Large intestine (tissue), 3 donors: Measurements from ENCODE around the gene PCTP. TPM values are rescaled to one million over a fixed set of nuclear protein-coding genes. Genes with fewer than 3 reads are reported as not detected.

Source experiments
- DNase-seq, 2 donors: peaks; one replicate each; pipeline versions ENCODE4 v3.0.0 to v3.0.0-alpha.2; 2013
- H3K27ac ChIP-seq: one replicate; pipeline ENCODE4 v1.5.1; 2013; ENCODE audit warnings: low read length
- H3K27me3 ChIP-seq: 2 replicates; pipeline ENCODE4 v1.6.1; 2013; ENCODE audit warnings: low read length; ENCODE audit not compliant: control insufficient read depth, insufficient read depth
- H3K36me3 ChIP-seq: 2 replicates; pipeline ENCODE4 v1.6.1; 2013; ENCODE audit warnings: low read length; ENCODE audit not compliant: control insufficient read depth, insufficient read depth
- H3K4me1 ChIP-seq: one replicate; pipeline ENCODE4 v1.6.1; 2013; ENCODE audit warnings: low read length; ENCODE audit not compliant: control insufficient read depth, insufficient read depth
- H3K4me3 ChIP-seq: one replicate; pipeline ENCODE4 v1.5.1; 2013; ENCODE audit warnings: low read length
- H3K9me3 ChIP-seq: one replicate; pipeline ENCODE4 v1.6.1; 2013; ENCODE audit warnings: mild to moderate bottlenecking, low read depth, low read length, moderate library complexity; ENCODE audit not compliant: control insufficient read depth
- WGBS: methylation state at CpG from one replicate; pipeline ENCODE4 v1.1.5; 2013; ENCODE audit warnings: low lambda C conversion rate; ENCODE audit not compliant: insufficient coverage; 5-methylcytosine and 5-hydroxymethylcytosine counted together
- polyA plus RNA-seq: library from polyadenylated mRNA; unstranded; fragments of 120-200 nt; gene quantifications from one replicate; pipeline ENCODE4 v1.2.1, GENCODE V29; 2013

The PCTP gene
- polyA plus RNA-seq, 1 donor = 20.6 TPM

DNA sequence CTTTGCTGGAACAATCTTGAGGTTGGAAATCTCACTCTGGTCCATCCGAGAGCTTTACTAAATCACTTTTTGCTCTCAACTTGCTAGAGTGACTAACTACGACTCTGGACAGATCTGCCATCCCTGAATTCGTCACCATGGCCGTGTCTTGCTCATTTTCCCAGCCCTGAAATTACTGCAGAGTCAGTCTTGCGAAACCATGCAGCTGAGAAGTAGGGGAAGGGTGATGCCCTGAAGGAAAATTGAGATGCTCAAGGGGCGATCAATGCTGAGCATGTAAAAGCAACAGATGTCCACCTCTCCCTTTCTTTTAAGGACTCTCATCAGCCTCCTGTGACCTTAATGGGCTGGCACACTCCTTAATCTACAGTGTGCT lies 18.8 kb downstream of the PCTP start:
- Histone ChIP-seq H3K36me3 (peaks cover 40% of the 10 kb centered on the region), H3K27me3 (no peaks in the 10 kb centered on the region), H3K4me1 (no peaks in the 10 kb centered on the region), H3K9me3 (no peaks in the 10 kb centered on the region), H3K4me3 (no peak overlapping the region), H3K27ac (no peak overlapping the region)
- 88% methylated on average over 1 of the region's 6 CpGs for WGBS
- DNase-seq = no peak

- Histone ChIP-seq H3K4me1 (no peaks in the 10 kb centered on the region), H3K27ac (no peak overlapping the region), H3K27me3 (no peaks in the 10 kb centered on the region), H3K4me3 (no peak overlapping the region), H3K36me3 (peaks cover 47% of the 10 kb centered on the region), H3K9me3 (no peaks in the 10 kb centered on the region)
- DNase-seq = peak in 1 of 2 donors; percentile 29
- 100% methylated on average over 1 of the region's 4 CpGs for WGBS
Observed at GRCh38 chr17:55770196-55770870, 19.5 kb downstream of the PCTP start.

DNA sequence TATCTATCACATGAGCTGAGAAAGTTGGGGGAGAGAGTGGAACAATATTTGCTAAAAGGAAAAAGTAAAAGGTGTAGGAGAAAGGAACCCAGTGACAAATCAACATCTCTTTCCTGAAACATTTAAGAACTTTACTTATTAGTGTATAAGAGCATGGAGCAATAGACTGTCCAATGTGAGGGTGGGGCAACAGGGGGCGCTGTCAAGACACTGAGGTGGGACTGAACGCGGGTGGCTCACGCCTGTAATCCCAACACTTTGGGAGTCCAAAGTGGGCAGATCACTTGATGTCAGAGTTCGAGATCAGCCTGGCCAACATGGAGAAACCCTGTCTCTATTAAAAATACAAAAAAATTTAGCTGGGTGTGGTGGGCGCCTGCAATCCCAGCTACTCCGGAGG lies 21.2 kb downstream of the PCTP start:
- DNase-seq = no peak
- Histone ChIP-seq H3K27ac (no peak overlapping the region), H3K4me1 (no peaks in the 10 kb centered on the region), H3K4me3 (no peak overlapping the region), H3K9me3 (no peaks in the 10 kb centered on the region), H3K36me3 (peaks cover 60% of the 10 kb centered on the region), H3K27me3 (no peaks in the 10 kb centered on the region)
- WGBS = no CpG with 5 or more reads among the region's 7 CpGs

GRCh38 chr17:55773671-55774070 lies 22.8 kb downstream of the PCTP start:
- Histone ChIP-seq H3K36me3 (peaks cover 58% of the 10 kb centered on the region), H3K4me3 (no peak overlapping the region), H3K9me3 (no peaks in the 10 kb centered on the region), H3K27ac (no peak overlapping the region), H3K27me3 (no peaks in the 10 kb centered on the region), H3K4me1 (no peaks in the 10 kb centered on the region)
- DNase-seq = no peak
- WGBS = no CpG with 5 or more reads among the region's 13 CpGs

DNA sequence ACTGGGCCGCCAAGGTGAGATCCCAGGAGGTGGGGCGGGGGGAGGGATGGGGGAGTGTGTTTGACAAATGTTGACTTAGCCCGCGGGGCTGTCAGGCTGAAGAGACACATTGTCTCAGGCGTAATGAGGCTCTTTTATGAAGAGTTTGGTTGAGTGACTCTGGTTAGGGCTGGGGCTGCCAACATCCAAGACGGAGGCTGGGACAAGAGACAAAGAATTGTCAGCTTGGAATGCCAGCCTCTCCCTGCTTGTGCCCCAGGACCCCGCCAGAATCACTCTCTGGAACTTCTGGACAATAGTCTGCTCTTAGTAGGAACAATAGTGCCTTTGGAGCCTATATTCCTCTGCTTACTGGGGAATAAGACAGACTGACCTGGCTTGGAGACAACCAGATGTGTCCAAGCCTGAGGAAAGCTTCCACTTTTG lies 24.0 kb downstream of the PCTP start:
- Histone ChIP-seq H3K4me3 (no peak overlapping the region), H3K27ac (no peak overlapping the region), H3K36me3 (peaks cover 51% of the 10 kb centered on the region)

GRCh38 chr17:55776271-55776670 lies 25.4 kb downstream of the PCTP start:
- no peaks in the 10 kb centered on the region for H3K9me3 ChIP-seq
- DNase-seq = no peak
- H3K4me3 ChIP-seq = no peak overlapping the region
- WGBS = no CpG with 5 or more reads among the region's 8 CpGs
- H3K4me1 ChIP-seq = no peaks in the 10 kb centered on the region
- peaks cover 48% of the 10 kb centered on the region for H3K36me3 ChIP-seq
- no peak overlapping the region for H3K27ac ChIP-seq
- no peaks in the 10 kb centered on the region for H3K27me3 ChIP-seq

More for the DNA sequence above, 24.0 kb downstream of the PCTP start:
- Histone ChIP-seq H3K9me3 (no peaks in the 10 kb centered on the region), H3K27me3 (no peaks in the 10 kb centered on the region), H3K4me1 (no peaks in the 10 kb centered on the region)
- DNase-seq = no peak
- no CpG with 5 or more reads among the region's 7 CpGs for WGBS

GRCh38 chr17:55777471-55777971 lies 26.7 kb downstream of the PCTP start:
- DNase-seq = no peak
- H3K27ac ChIP-seq = no peak overlapping the region
- no peaks in the 10 kb centered on the region for H3K4me1 ChIP-seq
- no peak overlapping the region for H3K4me3 ChIP-seq
- WGBS = no CpG with 5 or more reads among the region's 2 CpGs
- no peaks in the 10 kb centered on the region for H3K9me3 ChIP-seq
- no peaks in the 10 kb centered on the region for H3K27me3 ChIP-seq
- H3K36me3 ChIP-seq = peaks cover 38% of the 10 kb centered on the region

DNA sequence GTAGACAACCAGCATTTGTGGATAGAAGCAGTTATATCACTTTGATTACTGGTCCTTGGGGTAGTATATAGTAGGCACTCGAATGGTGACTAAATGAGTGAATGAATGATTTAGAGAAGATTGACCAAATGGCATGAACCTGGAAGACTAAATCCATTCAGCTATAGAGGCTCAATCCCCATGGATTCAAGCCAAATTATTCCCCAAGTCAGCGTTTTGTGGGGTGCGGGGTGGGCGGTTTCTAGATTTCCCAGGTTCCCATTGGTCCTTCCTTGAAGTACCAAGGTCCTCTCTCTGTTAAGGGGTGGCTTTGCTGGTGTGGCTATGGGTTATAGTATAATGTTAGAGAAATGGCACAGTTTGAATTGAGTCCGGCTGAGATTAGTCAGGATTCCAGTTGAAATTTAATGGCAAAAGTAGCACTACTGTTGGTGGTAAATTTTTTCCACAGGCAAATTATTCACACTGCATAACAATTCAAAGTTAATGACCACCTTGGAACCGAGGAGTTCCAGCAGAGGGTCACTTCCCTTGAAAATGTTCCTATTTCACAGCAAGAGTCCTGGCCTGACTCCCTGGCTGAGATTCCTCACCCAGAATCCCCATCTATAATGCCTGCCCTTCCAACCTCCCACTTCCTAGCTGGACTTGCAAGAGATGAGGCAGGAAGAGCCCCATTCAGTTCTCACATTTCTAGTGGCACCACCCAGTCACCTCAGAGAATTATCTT lies 27.7 kb downstream of the PCTP start:
- Histone ChIP-seq H3K36me3 (peaks cover 29% of the 10 kb centered on the region), H3K9me3 (no peaks in the 10 kb centered on the region), H3K27me3 (no peaks in the 10 kb centered on the region), H3K27ac (no peak overlapping the region), H3K4me1 (no peaks in the 10 kb centered on the region), H3K4me3 (no peak overlapping the region)
- WGBS = no CpG with 5 or more reads among the region's 6 CpGs
- no peak for DNase-seq

- H3K27me3 ChIP-seq = no peaks in the 10 kb centered on the region
- no peaks in the 10 kb centered on the region for H3K9me3 ChIP-seq
- peak in 1 of 2 donors; percentile 16 for DNase-seq
- H3K4me3 ChIP-seq = no peak overlapping the region
- no peak overlapping the region for H3K27ac ChIP-seq
- H3K4me1 ChIP-seq = no peaks in the 10 kb centered on the region
- WGBS = no CpG with 5 or more reads among the region's 16 CpGs
- no peaks in the 10 kb centered on the region for H3K36me3 ChIP-seq
Observed at GRCh38 chr17:55783684-55784245, 32.9 kb downstream of the PCTP start.

DNA sequence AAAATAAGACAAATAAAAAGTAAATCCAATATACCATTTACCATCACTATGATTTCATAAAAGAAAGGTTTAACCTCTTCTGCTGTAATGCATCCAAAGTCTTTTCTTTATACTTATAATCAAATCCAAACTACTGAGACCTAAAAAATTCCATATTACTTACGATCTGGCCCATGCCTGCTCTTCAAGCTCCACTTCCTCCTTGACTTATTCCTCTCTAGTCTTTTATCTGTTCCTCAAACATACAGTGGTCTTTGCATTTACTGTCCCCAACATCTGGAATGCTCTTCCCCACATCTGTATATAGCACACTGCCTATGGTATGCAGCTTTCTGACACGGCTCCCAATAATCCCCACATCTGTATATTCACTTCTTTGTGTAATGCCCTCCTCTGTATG lies 33.8 kb downstream of the PCTP start:
- no peak for DNase-seq
- WGBS = 78% methylated on average over 1 of the region's 2 CpGs
- Histone ChIP-seq H3K4me3 (no peak overlapping the region), H3K9me3 (no peaks in the 10 kb centered on the region), H3K4me1 (no peaks in the 10 kb centered on the region), H3K27ac (no peak overlapping the region), H3K27me3 (no peaks in the 10 kb centered on the region), H3K36me3 (no peaks in the 10 kb centered on the region)
